Brain microvascular endothelial cell (primary cell): Measurements from ENCODE around the gene RBM22.

Experiments used
- DNase-seq: peaks from one replicate; pipeline ENCODE4 v3.0.0-alpha.2; 2020
- H3K27ac ChIP-seq: fragments of 250-450 bp; sonication (Bioruptor Pico); 2 replicates; pipeline ENCODE4 v1.5.1; 2020; ENCODE audit warnings: mild to moderate bottlenecking, moderate library complexity
- H3K27me3 ChIP-seq: fragments of 250-450 bp; sonication (Bioruptor Pico); replicated peaks from 2 replicates; pipeline ENCODE4 v1.5.1; 2020; ENCODE audit warnings: mild to moderate bottlenecking
- H3K36me3 ChIP-seq: fragments of 250-450 bp; sonication (Bioruptor Pico); replicated peaks from 2 replicates; pipeline ENCODE4 v1.5.1; 2020; ENCODE audit warnings: mild to moderate bottlenecking
- H3K4me3 ChIP-seq: 2 replicates; pipeline ENCODE4 v1.5.1; 2011; ENCODE audit warnings: low read depth, mild to moderate bottlenecking, control low read depth, low read length, moderate library complexity
- in situ Hi-C: cut with HindIII; loops from 2 replicates; pipeline ENCODE4 v1.10.0; 2017; ENCODE audit warnings: low sequenced_read_pairs, low pct_ligation_motif_present
- TF ChIP-seq, protein P1 (sequence below): IDR thresholded peaks from 2 replicates; pipeline ENCODE4 v1.5.1; 2011; ENCODE audit warnings: low read depth, mild to moderate bottlenecking, moderate library complexity, low read length, control low read depth, inconsistent platforms; ENCODE audit errors: missing control alignments

The RBM22 gene

DNA sequence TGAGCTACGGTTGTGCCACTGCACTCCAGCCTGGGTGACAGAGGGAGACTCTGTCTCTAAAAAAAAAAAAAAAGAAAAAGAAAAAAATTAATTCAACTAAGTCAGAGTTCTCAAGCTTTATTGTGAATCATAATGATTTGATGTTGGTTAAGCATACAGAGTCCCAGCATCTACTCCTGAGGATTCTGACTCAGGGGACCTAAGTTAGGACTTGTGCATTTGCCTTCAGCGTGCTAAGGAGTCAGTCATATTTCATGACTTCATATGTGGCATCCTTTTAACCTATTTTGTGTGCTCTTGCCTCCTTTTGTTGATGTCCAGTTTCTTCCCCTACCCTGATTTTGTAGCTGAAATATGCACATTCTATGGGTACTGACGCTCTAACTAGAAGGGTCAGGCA, 36.9 kb downstream of the RBM22 start:
- Histone ChIP-seq H3K36me3 (no peaks in the 10 kb centered on the region), H3K27ac (no peak overlapping the region), H3K27me3 (peaks cover 8% of the 10 kb centered on the region), H3K4me3 (no peak overlapping the region)
- TF ChIP-seq, protein P1, sequence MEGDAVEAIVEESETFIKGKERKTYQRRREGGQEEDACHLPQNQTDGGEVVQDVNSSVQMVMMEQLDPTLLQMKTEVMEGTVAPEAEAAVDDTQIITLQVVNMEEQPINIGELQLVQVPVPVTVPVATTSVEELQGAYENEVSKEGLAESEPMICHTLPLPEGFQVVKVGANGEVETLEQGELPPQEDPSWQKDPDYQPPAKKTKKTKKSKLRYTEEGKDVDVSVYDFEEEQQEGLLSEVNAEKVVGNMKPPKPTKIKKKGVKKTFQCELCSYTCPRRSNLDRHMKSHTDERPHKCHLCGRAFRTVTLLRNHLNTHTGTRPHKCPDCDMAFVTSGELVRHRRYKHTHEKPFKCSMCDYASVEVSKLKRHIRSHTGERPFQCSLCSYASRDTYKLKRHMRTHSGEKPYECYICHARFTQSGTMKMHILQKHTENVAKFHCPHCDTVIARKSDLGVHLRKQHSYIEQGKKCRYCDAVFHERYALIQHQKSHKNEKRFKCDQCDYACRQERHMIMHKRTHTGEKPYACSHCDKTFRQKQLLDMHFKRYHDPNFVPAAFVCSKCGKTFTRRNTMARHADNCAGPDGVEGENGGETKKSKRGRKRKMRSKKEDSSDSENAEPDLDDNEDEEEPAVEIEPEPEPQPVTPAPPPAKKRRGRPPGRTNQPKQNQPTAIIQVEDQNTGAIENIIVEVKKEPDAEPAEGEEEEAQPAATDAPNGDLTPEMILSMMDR = no peak
- in situ Hi-C loops = loop anchor here (25.0 kb wide), 1 partner anchor 102 kb away; no protein-coding TSS in a partner anchor
- DNase-seq = no peak

DNA sequence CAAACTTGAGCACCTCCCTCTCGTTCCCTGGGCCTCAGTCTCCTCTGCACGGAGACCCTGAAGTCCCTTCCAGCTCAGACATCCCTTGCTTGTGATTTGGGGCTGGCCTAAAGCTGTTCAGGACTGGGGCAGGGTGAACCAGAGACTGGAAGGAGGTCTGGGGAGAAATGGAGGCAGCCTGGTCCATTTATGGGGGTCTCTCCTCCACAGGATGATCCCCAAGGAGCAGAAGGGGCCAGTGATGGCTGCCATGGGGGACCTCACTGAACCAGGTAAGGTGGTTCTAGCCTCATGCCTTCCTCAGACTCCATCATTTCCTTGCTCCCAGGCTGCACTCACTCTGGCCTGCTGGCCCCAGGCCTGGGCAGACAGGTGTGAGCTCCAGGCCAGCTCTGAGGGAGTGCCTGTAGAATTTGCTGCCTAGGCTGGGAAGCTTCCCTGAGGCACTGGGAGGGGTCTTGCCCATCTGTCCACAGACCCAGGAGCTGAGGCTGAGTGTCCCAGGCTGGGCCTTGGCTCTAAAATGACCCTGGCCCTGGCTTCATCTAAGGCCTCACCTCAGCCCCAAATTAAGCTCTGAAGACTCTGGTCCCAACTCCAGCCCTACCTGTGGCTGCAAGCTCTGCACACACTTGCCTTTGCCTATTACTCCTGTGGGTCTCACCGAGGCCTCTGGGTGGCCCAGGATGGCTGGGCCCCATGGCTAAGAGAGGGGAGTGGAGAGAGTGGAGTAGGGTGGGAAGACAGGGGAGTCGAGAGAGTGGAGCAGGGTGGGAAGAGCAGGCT, 37.9 kb downstream of the RBM22 start:
- no peak for DNase-seq
- in situ Hi-C loops = loop anchor here (25.0 kb wide), 1 partner anchor 101 kb away; no protein-coding TSS in a partner anchor
- TF ChIP-seq, protein P1 = no peak
- Histone ChIP-seq H3K4me3 (no peak overlapping the region), H3K36me3 (no peaks in the 10 kb centered on the region), H3K27me3 (peaks cover 8% of the 10 kb centered on the region), H3K27ac (no peak overlapping the region)

DNA sequence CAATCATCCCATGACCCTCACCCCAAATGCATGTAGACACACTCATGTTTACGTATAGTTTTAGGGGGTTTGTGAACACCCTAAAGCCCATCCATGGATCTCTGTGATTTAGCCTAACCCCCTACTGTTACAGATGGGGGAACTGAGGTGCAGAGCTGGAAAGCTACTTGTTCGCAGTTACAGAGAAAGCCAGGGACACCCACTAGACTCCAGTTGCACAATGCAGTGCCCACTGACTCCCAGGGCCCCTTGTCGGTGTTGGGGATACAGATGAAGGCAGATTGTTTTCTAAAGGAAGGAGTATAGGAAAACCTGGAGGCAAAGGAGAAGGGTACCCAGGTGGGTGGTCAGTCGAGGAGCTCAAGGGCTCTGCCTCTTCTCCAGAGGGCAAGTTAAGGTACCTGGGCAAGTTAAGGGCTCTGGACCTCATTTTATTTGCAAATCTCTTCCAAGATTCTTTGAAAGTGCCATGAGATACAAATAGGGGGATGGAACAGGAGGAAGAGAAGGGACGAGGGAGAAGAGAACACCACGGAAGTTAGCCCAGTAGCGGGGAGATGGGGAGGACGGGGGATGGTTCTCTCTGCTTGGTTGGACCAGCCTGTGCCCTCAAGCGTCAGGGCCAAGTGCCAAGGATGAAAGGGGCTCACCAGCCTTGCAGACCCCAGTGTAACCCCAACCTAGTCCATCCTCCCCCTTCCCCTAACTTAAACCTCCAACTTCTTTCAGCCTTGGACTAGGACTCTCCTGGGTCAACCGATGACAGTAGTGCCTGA, 38.9 kb downstream of the RBM22 start:
- no peak for DNase-seq
- in situ Hi-C loops = loop anchor here (25.0 kb wide), 1 partner anchor 100 kb away; no protein-coding TSS in a partner anchor
- Histone ChIP-seq H3K27me3 (peaks cover 6% of the 10 kb centered on the region), H3K27ac (no peak overlapping the region), H3K36me3 (no peaks in the 10 kb centered on the region), H3K4me3 (no peak overlapping the region)
- TF ChIP-seq, protein P1 = no peak

DNA sequence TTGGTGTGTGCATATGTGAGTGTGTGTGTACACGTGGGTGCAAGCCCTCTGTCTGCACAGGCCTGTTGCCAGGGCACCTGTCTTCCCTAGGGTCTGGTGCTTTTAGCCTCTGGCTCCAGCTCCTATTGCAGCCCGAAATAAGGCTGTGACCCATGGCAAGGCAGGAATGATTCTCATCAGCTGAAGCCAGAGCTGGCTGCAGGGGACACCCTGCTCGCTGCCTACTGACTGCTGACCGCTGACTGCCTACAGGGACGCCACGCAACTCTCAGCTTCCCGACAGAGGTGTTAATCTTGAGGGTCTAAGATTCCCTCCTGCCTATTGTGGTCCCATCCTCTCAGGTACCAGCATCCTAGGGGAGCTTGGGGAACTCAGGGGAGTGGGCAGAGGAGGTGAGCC, 39.8 kb downstream of the RBM22 start, which contains the start of gene MYOZ3:
Gene MYOZ3 (plus strand): TSS at position 166 of the 400 bp plus-strand sequence. CDS start 1,691 bp downstream, outside the sequence.
- Histone ChIP-seq H3K27ac (no peak within 1 kb of the TSS), H3K4me3 (no peak within 1 kb of the TSS), H3K27me3 (peaks cover 6% of the 10 kb centered on the region), H3K36me3 (no peaks in the 10 kb centered on the region)
- in situ Hi-C loops = loop anchor here (25.0 kb wide), 1 partner anchor 99 kb away; no protein-coding TSS in a partner anchor
- TF ChIP-seq, protein P1 = no peak
- no peak for DNase-seq

DNA sequence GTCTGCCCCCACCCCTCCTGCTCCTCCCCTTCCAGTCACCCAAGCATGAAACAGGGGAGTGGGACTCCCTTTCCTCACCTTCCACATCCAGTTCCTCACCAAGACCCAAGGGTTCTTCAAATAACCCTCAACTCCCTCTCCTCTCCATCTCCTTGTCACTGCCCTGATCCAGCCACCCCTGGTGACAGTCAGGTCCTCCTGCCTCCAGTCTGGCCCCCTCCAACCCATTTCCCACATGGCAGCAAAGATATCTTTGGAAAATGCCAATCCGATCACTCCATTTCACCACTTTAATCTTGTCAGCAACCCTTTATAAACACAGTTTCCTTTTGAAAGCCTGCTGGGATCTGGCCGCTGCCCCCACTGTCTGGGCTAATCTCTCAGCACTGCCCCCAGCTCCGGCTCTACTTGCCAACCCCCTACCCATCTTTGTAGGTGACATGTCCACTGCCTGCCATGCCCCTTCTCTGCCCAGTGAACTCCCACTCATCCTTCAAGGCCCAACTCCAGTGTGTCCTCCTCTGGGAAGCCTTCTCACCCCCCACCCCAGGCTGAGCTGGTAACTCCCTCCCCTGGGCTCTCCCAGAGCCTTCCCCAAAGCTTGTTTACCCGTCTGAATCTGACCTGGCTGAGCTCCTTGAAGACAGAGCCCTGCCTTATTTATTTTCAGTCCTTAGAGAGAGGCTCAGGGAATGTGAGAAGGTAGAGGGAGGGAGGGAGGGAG, 40.6 kb downstream of the RBM22 start:
- Histone ChIP-seq H3K36me3 (no peaks in the 10 kb centered on the region), H3K27ac (no peak overlapping the region), H3K27me3 (peaks cover 6% of the 10 kb centered on the region), H3K4me3 (no peak overlapping the region)
- no peak for DNase-seq
- in situ Hi-C loops = loop anchor here (25.0 kb wide), 1 partner anchor 98 kb away; no protein-coding TSS in a partner anchor
- TF ChIP-seq, protein P1 = no peak
